HPDE6-E6E7 (cell line): ENCODE data around the gene PTGR3.

Experiments used
- DNase-seq: peaks from one replicate; pipeline ENCODE4 v3.0.0; 2011; ENCODE audit warnings: missing footprints; ENCODE audit errors: extremely low spot score

PTGR3 gene, protein sequence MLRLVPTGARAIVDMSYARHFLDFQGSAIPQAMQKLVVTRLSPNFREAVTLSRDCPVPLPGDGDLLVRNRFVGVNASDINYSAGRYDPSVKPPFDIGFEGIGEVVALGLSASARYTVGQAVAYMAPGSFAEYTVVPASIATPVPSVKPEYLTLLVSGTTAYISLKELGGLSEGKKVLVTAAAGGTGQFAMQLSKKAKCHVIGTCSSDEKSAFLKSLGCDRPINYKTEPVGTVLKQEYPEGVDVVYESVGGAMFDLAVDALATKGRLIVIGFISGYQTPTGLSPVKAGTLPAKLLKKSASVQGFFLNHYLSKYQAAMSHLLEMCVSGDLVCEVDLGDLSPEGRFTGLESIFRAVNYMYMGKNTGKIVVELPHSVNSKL

DNA sequence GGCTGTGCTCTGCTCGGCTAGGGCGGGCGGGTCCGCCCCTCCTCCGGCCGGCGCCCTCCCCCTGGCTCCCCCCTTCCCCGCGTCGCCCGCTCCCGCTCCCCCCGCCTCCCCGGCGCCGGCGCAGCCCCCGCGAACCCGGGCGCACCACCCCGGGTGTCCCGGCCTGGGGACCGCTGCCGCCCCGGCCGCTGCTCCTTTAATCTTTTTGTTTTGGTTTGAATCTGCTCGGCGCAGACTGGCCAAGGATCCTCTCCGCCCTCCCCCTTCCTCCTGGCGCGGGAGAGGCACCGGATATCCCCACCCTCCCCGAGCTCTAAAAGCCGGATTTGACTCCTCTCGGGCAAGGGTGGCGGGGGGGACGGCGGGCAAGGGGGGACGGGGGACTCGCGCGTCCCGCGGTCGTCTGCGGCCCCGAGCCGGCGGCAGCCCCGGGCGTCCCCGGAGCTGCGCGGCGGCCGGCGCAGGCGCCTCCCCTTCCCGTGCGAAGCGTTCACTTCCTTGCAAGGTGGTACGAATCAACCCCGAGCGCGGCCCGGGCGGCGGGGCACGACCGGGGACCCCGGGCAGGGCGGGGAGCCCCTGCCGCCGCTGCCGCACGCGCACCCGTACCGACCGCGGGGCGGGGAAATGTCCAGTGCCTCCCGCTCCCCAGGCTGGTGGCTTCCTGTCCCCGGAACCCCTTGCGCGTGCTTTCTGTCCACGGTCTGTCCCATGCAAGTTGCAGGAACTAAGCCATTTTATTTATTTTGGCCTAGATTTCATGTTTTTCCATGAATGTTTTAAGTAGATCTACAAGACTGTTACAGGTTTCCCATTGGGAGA, at the start of gene PTGR3:
TSS of gene PTGR3 (minus strand) at position 11 of the 822 bp plus-strand sequence. CDS start 81 bp downstream, outside the sequence.
- no peak for DNase-seq

DNA sequence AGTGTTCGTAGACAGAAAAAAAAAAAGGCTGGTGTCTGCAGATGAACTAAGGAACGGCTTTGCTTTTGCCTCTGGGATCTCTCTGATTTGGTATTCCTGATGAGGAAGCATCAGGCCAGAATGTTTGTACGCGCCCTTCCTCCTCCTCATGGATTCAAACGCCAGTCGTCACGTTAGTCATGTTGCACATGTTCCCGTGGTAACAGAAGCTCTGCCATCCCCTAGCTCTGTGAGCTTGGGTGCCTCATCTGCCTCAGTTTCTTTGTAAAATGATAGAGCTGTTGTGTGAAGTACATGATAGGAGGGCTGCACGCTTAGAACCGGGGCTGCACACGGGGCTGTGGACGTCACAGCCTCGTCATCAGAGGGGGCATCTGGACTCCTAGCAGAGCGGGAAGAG, 48.7 kb upstream of the PTGR3 start:
- no peak for DNase-seq

DNA sequence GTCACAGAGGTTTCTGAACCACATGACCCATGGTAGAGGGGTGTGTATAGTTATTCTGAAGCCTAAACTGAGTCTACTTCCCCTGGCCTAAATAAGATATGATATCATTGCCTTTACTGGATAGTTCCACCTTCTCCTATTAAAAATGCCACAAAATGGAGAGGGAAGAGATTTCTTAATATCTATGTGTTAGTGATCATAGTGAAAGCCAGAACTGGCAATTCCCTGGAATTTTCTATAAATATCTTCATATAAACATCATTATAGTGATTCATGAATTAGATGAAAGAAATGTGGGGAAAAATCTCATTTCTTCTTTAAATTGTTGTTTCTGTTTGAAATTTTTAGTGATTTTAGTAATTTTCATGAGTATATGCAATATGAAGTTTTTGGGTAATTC, 47.4 kb upstream of the PTGR3 start:
- no peak for DNase-seq

DNA sequence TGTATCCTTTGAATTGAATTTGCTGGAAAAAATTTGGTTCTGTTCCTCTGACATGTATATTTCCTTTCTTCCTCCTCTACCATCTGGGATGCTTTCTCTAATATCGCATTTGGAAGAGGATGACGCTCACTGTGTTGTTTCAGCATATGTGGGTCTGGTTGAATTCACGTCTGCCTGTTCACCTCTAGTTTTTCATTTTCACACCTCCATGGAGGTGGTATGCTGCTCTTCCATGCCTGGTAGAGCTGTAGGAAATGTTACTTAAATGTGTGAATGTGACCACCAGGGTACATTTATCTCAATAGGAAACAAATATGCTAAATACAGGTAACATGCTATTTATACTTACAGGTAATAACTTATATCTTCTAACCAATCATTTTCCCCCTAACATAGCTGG, 46.2 kb upstream of the PTGR3 start:
- DNase-seq, result no peak

DNA sequence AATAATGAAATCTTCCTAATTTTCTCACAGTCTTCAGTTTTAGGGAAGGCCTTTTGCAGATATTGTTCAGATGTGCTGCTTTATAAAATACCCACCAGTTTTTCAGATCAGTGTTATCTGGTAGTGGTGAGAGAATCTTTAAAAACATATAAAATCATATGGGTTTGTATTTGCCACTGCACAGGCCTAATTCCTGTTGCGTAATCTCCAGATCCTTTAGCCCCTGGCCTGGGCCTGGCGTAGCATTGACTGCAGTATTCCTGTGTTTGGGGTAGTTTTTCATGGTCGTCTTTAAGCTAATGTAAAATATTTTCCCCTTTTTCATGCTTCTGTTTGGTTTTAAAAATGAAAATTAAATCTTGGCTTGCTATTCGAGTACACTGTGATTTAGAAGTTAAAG, 44.8 kb upstream of the PTGR3 start:
- DNase-seq, result no peak

DNA sequence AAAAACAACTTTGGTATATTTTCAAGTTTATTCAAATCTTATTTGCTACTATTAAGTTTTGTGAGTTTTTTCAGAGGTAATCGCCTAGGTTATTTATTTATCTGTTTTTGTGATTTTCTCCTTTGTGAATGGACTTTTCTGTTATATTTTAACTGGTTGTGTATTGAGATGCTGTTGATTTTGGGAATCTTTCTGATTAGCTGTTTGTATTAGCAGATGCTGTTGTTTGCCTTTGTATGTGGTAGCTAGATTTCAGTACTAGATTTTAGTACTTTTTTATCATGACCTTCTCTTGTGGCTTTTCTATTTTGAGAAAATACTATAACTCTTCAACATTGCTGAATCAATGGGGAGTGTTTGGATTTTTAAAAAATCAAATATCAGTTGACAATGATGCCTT, 44.1 kb upstream of the PTGR3 start:
- DNase-seq, result no peak

DNA sequence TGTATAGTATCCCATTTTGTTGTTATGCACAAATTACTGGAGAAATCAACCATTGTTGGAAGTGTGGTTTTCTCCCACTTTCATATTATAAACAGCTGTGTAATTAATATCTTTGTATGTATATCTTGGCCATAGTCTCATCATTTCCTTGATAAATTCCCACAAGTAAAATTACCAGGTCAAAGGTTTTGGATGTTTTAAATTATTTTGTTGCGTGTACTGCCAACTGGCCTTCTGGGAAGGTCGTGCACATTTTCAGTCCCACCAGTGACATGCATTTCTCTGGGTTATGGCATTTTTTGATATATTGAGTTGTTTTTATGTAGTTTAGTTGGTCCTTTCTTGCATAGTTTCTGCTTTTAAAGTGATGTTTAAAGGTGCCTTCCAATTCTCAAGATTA, 43.2 kb upstream of the PTGR3 start:
- DNase-seq, result no peak

DNA sequence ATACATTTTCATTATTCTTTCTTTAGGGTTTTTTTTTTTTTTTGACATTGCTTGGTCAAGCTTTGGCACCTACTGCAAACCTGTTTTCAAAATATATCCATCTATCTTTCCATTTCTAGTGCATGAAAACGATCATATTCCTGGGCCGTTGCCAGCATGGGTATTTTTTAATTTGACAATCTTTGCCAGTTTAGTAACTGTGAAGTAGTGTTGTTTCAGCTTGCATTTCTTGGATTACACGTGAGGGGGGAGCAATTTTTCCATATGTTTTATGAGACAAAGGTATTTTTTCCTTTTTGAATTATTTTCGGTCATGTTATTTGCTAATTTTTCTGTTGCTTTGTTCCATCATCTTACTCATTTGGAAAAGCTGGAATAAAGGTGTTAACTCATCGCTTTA, 42.5 kb upstream of the PTGR3 start:
- no peak for DNase-seq

DNA sequence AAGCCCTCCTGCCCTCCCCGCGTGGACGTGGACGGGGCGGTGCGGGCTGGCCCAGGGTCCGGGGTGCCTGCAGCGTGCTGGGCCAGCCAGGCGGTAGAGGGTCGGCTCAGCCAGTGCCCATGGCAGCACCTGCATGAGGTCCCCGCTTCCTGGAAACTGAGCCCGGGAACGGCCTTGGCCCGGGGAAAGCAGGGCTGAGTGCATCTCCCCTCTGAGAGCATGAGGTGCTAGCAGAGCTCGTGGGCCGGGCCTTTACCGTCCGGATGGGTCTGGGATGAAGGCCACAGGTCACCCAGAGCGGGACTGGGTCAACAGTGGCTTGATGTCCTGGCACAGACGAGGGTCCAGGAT, 41.5 kb upstream of the PTGR3 start:
- DNase-seq, result no peak

DNA sequence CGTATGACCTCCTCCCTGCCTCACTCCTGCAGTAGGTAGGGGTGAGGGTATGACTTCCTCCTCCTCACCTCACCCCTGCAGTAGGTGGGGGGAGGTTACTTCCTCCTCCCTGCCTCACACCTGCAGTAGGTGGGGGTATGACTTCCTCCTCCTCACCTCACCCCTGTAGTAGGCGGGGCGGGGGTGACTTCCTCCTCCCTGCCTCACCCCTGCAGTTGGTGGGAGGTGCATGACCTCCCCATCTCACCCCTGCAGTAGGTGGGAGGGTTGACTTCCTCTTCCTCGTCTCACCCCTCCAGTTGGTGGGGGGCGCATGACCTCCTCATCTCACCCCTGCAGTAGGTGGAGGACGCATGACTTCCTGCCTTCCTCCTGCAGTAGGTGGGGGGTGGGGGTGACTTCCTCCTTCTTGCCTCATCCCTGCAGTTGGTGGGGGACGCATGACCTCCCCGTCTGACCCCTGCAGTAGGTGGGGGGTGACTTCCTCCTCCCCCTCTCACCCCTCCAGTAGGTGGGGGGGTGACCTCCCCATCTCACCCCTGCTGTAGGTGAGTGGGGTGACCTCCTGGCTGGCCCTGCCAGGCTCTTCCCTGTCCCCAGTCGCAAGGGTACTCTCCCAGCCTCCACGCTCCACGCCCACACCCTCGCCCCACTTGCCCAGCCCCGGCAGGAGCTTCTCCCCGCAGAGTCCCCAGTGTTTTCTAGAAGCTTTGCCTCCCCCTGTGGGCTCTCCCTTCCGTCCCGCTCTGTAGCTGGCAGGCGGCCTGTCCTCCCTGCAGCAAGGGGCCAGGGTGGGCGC, 40.9 kb upstream of the PTGR3 start:
- no peak for DNase-seq

DNA sequence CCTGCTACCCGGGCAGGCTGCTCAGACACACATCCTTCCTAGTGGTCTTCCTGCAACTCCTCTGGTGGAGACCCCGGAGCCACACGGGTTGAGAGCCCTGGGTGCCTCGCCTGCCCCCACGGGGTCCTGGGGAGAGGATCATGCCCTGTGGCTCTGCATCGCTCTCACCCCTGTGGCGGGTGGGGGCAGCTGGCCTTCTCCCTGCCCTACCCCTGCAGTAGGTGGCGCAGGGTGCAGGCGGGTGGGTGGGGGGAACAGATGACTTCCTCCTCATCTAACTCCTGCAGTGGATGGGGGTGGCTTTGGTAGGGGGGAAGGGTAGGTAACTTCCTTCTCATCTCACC, 40.2 kb upstream of the PTGR3 start:
- no peak for DNase-seq

DNA sequence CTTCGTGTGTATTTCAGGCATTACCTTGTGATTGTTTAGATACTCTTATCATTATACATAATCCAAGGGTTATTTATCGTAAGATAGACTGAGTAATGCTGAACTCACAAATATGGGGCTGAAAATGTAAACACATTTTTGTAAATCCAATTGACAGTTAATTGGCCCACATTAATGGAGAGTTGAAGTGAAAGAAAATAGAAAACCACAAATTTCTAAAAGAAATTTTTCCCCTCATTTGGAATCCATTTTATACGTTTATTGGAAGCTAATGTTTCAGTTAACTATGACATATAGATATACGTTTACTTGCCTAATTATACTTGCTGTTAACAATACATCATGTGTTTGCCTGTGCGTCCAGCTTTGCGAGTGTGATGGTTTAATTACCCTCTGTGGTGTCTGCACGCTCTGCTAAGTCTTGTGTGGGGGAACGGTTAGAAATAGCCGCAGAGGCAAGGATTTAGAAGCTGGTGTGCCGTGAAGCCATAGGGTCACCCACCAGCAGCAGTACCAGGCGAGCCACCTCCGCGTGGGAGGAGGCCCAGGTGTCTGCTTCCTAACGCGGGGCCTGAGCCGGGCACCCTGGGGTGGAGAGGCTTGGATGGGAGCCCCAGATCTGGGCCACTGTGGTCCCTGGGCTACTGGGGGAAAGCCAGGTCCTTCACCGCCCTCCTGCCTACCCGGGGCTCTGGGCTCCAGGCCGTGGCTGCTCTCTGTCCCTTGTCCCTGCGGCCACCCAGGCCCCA, 39.7 kb upstream of the PTGR3 start:
- DNase-seq, result no peak

DNA sequence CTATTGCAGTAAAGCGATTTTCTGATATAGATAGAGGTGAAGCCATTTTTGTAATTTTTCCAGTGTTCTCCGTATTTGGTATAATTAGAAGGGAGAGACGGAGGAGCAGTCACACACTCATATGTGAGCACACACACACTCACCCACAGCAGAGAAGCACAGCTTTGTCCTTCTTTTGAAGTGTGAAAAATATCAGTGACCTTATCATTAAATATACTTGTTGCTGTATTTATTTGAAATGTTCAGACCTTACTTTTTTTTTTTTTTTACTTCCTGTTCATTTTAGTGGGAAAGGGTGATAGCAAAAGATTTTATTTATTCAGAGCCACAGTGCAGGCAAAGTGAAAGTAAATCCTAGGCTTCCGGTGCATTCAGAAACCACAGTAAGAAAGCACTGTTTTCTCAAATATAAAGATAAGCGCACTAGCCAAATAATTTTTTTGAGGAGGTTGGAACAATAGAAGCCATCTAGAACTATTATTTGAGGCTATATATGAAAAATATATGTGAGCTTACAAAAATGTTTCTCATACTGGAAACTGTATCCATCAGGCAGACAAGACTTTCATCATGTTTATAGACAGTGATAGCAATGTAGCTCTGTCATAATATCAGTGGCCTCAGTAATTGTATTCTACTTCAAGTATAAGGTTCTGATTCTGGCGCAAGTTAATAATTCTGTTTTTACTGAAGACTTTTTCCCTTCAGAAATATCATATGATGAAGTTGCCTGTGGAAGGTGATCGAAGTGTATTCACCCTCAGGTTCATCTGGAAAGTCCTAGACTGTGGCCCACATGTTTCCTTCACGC, 38.9 kb upstream of the PTGR3 start:
- no peak for DNase-seq

DNA sequence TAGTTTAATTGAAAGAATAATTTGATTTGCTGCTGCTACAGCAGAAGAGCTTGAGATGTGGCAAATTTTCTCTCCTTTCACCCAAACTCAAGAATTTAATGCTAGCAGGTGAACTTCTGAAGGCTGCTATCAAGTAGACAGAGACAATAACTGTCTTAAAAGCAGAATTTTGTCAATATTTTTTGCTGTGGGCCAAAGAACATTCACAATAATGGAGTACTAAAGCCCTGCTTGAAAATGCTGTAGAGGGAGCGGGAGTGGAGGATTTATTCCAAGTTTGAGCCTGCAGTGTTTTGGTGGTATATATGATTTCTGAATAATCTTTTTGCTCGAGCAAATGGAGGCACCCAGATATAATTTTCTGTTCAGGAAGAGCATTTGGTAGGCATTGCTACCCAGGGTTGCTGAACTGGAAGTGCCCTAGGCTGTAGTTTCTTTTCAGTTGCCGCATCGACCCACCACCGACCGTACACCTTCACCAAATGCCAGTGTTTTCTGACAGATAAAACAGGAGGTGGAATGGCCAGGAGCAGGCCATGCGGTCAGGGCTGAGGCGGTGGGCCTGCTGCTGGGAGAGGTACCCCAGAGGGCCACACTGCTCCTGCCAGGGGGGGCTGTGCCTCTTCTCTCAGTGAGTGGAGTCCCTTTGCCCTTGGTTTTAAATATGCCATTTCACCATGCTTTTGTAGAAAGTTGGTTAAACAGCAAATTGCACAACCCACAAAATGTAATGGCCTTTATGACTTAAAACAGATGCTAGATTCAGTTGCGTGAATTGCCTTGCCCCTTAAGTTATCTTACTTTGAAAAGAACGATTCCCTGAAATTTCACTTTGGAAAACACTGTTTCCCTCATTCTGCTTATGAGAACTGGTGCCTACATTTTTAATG, 38.0 kb upstream of the PTGR3 start:
- DNase-seq, result no peak

DNA sequence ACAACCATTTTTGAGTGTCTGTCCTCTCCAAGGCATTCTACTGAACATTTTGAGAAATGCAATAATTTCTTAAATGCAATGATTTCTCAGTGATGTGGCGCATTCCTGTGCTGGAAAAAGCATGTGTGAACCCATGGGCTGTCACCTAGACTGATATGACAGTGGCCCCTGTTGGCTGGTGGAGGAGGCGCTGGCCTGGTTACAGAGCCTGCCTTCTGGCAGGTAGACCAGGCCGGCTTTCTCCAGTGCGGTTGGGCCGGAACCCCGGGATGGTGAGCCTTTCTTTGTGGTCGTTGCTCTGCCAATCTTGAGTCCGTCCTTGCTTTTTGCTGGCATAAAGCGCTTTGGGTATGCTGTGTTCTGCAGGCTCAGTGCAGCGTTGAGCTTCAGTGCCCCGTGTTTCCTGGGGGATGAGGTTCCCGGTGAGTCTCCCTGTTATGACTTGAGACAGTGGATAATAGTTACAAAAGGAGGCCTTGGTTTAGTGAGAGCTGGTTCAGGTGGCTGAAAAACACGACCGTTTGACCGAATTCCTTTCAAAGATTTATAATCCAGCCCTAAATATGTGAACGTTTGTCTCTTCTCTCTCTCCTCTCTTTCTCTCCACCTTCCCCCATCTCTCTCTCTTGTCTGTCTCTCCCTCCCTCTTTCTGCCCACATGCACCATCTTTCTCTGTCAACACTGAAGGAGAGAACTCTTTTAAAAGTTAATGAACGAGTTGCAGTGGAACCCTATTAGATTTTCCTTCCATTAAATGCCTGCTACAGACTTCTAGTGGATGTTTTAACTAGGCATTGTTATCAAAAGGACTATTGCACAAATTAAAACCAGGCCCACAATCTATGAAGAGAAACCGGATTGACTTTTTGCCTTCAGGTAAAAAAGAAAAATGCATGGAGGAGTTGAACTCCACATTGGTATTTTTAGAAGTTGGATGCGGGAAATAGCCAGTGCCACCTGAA, 35.7 kb upstream of the PTGR3 start:
- no peak for DNase-seq

DNA sequence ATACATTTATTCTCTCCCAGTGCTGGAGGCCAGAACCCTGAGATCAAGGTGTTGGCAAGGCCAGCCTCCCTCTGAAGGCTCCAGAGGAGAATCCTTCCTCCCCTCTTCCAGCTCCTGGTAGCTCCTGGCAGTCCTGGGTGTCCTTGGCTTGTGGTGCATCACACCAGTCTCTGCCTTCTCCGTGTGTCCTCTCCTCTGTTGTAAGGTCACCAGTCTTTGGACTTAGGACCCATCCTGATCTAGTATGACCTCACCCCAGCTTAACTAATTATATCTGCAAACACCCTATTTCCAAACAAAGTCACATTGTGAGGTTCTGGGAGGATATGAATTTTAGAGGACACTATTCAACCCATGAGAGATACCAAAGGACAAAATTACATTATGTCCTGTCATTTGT, 32.8 kb upstream of the PTGR3 start:
- DNase-seq, result no peak

DNA sequence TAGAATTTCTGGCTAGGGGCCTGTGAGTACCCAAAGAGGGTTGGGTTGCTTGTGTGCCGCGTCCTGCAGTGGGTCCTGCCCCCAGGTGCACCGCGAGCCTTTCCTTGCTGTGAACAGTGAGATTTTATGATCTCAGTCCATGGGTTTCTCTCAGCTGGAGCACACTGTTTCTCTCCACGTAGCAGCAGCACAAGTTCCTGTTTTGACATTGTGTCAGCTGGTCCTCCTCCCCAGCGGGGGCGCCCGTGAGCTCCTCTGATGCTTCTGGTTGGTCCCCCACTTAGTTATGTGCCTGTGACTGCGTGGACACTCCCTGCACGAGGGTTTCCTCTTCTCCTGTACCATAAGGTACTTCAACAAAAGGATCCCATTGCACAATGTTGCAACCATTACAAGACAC, 31.5 kb upstream of the PTGR3 start:
- DNase-seq, result no peak

DNA sequence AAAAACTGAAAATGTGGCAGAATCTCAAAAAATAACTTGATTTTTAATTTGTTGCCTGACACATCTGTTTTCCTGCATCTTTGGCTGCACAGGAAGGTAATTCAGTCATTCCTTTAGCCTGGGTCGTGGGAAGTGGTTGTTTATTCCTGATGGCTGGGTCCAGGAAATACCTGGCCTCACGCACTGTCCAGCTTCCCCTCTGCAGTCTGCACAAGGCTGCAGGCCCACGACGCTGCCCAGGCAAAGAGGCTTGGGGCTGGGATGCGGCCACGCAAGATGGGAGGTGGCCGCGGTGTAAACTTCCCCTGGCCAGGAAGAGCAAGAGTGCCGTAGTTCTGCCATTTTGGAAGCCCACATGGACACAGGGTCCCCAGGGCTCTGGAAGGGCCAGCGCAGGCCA, 29.8 kb upstream of the PTGR3 start:
- DNase-seq, result no peak

DNA sequence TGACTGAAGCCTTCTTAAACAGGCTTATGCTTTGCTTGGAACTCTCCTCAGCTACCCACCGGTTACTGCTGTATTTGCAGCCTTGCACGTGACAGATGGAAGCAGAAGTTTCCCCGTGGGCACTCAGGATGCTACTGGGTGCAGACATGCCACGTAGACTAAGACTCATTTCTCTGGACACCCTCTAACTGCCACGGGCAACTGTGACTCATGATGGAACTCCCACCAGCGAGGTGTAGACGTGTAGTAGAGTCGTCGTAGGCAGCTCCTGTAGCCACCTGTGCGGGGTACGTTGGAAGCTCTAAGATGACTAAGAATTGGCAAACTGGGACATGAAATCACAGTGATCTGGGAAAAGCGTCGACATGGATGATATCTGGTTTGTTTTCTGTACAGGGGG, 29.2 kb upstream of the PTGR3 start:
- no peak for DNase-seq
